GM21447 (cell line): ENCODE results near the gene KIF19.

ENCODE experiments used
- ATAC-seq: cut with Tn5 transposase; IDR thresholded peaks from one replicate; pipeline ENCODE4 v1.9.1; 2021; ENCODE audit not compliant: unreplicated experiment

KIF19 gene

DNA sequence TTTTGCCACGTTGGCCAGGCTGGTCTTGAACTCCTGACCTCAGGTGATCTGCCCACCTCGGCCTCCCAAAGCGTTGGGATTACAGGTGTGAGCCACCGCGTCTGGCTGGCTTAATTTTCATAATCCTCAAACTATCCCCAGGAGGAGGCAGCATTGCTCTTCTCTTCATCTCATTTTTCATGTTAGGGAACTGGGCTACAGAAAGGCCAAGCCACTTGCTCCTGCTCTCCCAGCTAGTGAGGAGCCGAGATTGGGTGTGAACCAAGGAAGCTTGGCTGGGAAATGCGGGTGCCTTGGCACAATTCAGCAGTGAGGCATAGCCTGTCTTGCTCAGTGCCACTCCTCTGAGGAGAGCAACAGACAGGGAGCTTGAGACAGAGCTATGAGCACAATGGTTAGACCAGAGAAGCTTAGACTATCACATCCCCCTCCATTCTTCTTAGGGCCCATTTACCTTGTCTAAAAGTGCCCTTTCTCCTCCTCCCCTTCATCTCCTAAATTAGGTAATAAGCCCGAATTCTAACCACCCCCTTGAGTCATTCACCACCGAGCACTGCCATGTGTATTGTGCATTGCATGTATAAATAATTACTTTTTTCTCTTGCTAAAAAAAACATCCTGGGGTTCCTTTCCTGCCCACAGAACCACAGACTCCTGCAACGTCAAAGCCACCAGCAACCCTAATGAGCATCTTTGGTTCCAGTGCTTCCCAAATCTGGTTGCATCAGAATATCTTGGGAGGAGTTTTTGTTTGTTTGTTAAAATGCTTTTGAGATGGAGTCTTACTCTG lies 20.0 kb upstream of the KIF19 start:
- no peak for ATAC-seq

GRCh38 chr17:74307984-74308773 lies 17.8 kb upstream of the KIF19 start:
- ATAC-seq, result no peak

GRCh38 chr17:74309902-74310301 lies 16.1 kb upstream of the KIF19 start:
- ATAC-seq, result no peak

GRCh38 chr17:74314877-74315276 lies 11.1 kb upstream of the KIF19 start:
- no peak for ATAC-seq

DNA sequence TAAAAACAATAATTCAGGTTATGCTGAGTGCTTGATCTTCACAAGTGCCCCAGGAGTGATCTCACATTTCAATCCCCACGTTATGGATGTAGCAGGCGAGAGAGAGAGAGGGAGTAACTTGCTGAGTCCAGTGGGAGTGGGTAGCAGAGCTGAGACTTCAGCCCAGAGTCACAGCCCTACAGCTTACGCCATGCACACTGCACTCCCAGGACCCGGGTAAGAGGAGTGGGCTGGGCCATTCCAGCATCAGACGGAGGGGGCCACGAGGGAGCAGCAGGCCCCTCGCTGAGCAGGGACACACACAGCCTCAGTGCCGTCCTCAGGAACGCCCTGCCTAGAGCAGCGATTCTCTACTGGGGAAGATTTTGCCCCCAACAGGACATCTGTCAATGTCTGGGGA lies 9.8 kb upstream of the KIF19 start:
- no peak for ATAC-seq

DNA sequence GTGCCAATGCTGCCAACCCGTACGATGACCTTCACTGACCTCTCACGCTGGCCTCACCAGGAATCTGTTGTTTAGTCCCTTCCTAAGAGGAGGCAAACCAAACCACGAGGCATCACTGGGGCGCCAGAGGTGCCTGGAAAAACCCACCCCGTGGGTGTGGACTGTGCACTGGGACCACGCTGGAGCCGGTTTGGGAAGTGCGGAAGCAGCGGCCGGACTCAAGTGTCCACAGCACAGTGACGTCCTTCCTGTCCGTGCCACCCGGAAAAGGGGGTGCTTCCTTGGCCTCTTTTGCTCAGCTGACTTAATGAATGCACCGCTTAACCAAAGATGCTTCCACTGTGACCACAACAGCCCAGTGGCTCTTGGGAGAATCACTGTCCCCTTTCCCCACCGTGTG lies 9.0 kb upstream of the KIF19 start:
- no peak for ATAC-seq

- ATAC-seq, result no peak
Observed at GRCh38 chr17:74318391-74318790, 7.6 kb upstream of the KIF19 start.

DNA sequence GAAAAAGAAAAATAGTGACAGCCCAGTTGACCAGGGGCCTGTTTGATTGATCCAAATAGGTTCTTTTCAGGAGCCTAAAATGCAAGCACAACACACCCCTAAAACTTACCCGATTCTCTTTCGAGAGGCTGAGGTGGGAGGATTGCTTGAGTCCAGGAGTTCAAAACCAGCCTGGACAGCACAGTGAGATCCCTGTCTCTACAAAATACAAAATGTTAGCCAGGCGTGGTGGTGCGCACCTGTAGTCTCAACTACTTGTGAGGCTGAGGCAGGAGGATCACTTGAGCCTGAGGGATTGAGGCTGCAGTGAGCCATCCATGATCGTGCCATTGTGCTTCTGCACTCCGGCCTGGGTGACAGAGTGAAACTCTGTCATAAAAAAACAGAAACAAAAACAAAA lies 1.5 kb upstream of the KIF19 start:
- ATAC-seq, result no peak

- ATAC-seq, result no peak
Observed at GRCh38 chr17:74325376-74325742, 667 bp upstream of the KIF19 start.

DNA sequence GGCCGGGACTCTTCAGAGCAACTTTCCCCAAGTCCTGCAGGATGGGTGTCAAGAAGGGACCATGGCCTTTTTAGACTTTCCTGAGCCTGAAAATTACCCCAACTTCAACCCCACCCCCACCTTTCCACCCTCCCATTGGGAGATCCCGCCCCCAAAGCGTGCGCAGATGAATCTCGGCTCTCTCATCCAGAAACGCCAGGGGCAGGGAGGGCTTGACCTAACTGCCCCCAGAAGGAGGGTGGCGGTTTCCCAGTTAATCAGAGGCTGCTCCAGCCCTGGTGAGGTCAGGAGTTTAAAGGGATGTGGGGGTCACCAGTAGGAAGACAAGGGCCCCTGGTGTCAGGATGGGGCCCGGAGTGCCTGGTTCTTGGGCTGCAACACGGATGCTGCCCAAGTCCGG lies 480 bp downstream of the KIF19 start:
- ATAC-seq, result no peak

- no peak for ATAC-seq
Observed at GRCh38 chr17:74328487-74328886, 2.5 kb downstream of the KIF19 start.

DNA sequence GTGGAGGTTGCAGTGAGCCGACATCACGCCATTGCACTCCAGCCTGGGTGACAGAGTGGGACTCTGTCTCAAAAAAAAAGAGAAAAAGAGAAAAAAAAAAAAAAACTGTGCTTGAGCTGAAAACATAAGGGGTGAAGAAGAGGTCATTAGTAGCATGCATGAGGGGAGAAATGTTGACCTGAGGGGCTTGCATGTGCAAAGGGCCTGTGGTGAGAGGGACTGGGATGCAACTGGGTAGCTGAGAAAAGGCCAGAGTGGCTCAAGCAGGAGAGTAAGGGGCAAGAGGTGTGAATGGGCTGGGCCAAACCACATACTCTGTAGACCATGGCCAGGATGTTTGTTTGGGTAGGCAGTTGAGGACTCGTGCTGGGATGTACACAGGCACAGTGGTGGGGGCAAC lies 3.4 kb downstream of the KIF19 start:
- ATAC-seq, result no peak

DNA sequence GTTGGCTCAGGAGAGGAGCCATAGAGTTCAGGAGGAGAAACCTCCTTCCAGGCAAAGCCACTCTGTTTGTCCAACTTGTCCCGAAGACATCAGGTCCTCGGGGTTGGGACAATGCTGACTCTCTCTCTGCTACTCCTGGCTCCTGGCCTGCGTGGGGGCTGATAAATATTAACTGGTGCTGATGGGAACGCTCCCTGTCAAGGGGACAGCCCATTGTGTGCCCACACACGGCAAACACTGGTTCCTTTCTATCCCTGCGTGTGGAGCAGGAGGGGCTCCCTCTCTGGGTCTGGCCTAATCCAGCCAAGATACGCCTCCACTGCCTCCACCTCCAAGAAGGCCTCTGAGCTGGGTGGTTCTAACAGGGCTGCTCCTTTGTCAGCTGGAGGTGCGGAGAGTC lies 4.4 kb downstream of the KIF19 start:
- no peak for ATAC-seq

- no peak for ATAC-seq
Observed at GRCh38 chr17:74332017-74332650, 6.1 kb downstream of the KIF19 start.

DNA sequence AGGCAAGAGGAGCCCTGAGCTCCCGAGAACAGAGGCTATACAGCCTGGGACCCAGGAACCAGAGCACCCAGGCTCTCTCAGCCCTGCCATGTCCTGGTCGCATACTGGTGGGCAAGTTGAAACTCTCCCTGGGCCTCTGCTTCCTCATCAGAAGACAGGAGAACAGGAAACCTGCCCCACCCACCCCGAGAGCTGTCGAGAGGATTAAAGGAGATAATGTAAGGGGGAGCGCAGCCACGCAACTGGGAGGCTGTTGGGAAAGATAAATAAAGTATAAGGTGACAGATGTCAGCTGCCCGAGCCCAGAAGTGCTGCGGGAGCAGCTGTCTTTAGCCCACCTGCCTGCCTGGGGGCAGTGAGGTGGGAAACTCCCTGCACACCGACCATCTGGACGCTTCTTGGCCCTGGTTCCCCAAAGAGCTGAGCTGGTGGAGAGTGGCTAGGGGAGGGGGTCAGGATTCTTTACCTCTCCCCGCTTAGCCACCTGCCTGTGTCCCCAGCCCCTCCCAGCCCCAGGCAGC lies 6.8 kb downstream of the KIF19 start:
- ATAC-seq, result no peak

- no peak for ATAC-seq
Observed at GRCh38 chr17:74334393-74335039, 8.5 kb downstream of the KIF19 start.

- no peak for ATAC-seq
Observed at GRCh38 chr17:74335529-74336062, 9.6 kb downstream of the KIF19 start.

- ATAC-seq, result no peak
Observed at GRCh38 chr17:74336307-74336706, 10.3 kb downstream of the KIF19 start.

DNA sequence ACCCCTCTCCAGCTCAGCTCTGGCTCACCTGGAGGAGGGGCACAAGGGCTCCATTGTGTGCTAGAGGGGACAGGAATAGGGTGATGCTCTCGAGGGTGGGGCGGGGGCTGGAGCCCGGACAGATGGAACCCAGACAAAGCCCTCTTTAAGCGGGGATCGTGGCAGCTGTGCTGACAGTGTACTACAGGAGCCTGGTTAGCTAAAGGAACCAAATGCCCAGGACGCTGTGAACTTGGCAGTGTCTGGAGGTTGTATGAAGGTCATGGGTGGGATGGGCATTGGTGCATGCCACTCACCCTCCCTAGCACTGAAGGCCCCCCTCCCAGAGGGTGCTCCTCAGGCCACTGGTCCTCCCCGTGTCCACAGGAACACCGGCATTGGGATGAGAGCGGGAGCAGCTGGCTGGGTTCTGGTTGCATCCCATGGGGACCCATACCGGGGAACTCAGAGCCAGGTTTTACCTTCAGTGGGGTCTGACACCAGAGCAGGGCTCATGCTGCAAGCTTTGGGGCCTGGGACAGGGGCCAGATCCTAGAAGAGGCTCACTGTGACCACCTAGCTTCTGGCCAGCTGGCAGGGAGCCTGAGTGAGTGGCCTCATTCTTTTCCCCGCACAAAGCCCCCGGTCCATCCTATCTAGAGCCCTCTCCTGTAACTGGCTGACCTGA lies 11.9 kb downstream of the KIF19 start:
- no peak for ATAC-seq

GRCh38 chr17:74339537-74340195 lies 13.6 kb downstream of the KIF19 start:
- ATAC-seq, result no peak
